Fibroblast of lung (primary cell): ENCODE results near the gene RPS25.

Experiments
- EZH2 ChIP-seq: IDR thresholded peaks from 2 replicates; pipeline ENCODE4 v1.5.1; 2012; ENCODE audit warnings: low read length, control low read depth, mild to moderate bottlenecking; ENCODE audit errors: missing control alignments
- TF ChIP-seq, protein P1 (sequence below), 2 donors: IDR thresholded peaks in 1 of 2; conservative IDR thresholded peaks in 1 of 2; 1 replicate in 1 of 2; 2 replicates in 1 of 2; pipeline ENCODE4 v1.5.1; 2011 to 2012; ENCODE audit warnings: low read length in 2 of 2, control low read depth in 1 of 2, inconsistent platforms in 1 of 2, low read depth in 1 of 2, mild to moderate bottlenecking in 1 of 2

DNA sequence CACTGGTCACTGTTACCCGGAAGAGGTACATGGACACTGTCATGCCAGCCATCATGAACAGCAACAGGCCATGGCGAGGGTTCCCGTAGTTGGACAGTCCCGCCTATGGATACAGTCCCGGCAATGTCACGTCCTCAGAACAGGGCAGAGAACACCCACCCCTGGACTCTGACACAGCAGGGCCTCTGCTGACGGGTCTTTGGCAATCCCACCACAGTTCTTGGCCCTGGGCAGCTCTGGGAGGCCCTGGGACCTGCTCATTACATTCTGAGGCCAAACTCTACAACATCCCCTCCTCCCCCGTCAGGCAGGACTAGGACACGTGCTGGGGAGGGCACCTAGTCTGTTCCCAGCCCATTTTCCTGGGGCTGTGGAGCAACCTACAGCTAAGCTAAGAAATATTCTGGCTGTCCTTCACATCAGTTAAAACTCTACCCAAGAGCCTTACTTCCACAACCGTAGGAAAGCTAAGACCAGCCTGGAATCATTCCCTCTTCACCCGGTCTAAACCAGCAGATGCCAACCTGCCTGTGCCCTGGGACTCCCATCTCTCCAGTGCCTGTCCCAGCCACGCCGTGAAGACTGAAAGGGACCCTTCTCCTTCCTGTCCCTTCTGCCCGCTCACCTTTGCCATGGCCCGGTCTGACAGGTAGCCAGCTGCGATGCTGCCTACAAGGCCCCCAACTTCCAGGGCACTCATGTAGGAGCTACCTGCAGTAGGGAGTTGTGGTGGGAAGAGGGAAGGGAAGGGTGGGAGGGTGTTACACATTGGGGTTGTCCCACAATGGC is 8.0 kb upstream of the RPS25 start:
- TF ChIP-seq, protein P1, sequence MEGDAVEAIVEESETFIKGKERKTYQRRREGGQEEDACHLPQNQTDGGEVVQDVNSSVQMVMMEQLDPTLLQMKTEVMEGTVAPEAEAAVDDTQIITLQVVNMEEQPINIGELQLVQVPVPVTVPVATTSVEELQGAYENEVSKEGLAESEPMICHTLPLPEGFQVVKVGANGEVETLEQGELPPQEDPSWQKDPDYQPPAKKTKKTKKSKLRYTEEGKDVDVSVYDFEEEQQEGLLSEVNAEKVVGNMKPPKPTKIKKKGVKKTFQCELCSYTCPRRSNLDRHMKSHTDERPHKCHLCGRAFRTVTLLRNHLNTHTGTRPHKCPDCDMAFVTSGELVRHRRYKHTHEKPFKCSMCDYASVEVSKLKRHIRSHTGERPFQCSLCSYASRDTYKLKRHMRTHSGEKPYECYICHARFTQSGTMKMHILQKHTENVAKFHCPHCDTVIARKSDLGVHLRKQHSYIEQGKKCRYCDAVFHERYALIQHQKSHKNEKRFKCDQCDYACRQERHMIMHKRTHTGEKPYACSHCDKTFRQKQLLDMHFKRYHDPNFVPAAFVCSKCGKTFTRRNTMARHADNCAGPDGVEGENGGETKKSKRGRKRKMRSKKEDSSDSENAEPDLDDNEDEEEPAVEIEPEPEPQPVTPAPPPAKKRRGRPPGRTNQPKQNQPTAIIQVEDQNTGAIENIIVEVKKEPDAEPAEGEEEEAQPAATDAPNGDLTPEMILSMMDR (conservative IDR thresholded peaks at IDR 0.05 in 1 of 2, IDR thresholded peaks at IDR 0.05 in 1 of 2; ENCODE audit: low read depth in 1 of 2, low read length in 2 of 2) = no peak
- no peak for TF ChIP-seq EZH2
